Breast epithelium (tissue), 3 donors: ENCODE data around the gene ZMYND12.

ENCODE experiments used
- CTCF ChIP-seq, 3 donors: fragments of 450-650 bp; IDR thresholded peaks; one replicate each; pipeline ENCODE4 v1.5.1; 2016 to 2017; ENCODE audit warnings: antibody characterized with exemption in 3 of 3, mild to moderate bottlenecking in 3 of 3, moderate library complexity in 3 of 3
- POLR2AphosphoS5 ChIP-seq, 3 donors: sonication (generic); formaldehyde crosslinking; IDR thresholded peaks; one replicate each; pipeline ENCODE4 v1.6.1; 2017; ENCODE audit warnings: antibody characterized with exemption in 3 of 3

GRCh38 chr1:42420121-42420520, 35.7 kb downstream of the ZMYND12 start:
- TF ChIP-seq CTCF (IDR thresholded peaks at IDR 0.05) = no peak
- TF ChIP-seq POLR2AphosphoS5 (IDR thresholded peaks at IDR 0.05) = no peak
